Esophagus muscularis mucosa (tissue), 4 donors: Measurements from ENCODE around the gene CCM2L.
A peak's percentile ranks its signal among the peaks of the same experiment; 100 is the strongest.

Experiments
- EP300 ChIP-seq: sonication (generic); formaldehyde crosslinking; IDR thresholded peaks from one replicate; pipeline ENCODE4 v1.6.1; 2017; ENCODE audit warnings: antibody characterized with exemption
- POLR2AphosphoS5 ChIP-seq, 2 donors: sonication (generic); formaldehyde crosslinking; IDR thresholded peaks; one replicate each; pipeline ENCODE4 v1.6.1; 2017; ENCODE audit warnings: antibody characterized with exemption in 2 of 2
- TF ChIP-seq, protein P1 (sequence below), 3 experiments: fragments of 200-600 bp in 2 of 3; fragments of 450-650 bp in 1 of 3; sonication (generic) in 2 of 3; IDR thresholded peaks; one replicate each; pipeline ENCODE4 v1.5.1; 2017 to 2019; ENCODE audit warnings: antibody characterized with exemption in 3 of 3, mild to moderate bottlenecking in 2 of 3, moderate library complexity in 1 of 3

DNA sequence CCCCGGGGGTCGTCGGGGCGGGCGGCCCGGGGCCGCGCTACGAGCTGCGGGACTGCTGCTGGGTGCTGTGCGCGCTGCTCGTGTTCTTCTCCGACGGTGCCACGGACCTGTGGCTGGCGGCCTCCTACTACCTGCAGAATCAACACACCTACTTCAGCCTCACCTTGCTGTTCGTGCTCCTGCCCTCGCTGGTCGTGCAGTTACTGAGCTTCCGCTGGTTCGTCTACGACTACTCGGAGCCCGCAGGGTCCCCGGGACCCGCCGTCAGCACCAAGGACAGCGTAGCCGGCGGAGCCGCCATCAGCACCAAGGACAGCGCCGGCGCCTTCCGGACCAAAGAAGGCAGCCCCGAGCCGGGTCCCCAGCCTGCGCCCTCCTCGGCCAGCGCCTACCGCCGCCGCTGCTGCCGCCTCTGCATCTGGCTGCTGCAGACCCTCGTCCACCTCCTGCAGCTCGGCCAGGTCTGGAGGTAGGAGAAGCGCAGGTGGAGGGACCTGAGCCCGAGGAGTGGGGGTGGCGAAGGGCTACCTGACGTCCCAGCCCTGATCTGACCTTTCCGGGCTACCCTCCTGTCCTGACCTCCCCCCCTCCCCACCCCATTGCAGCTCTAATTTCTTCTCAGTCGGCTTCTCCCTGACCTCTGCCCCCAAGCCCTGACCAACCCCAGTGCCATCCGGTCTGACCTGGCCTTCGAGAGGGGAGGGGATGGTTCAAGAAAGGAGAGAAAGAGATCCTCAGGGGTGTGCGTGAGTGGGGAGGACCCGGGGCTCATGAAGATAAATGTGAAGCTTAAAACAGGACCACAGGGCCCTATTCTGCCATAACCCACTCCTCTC is 41.7 kb upstream of the CCM2L start:
- TF ChIP-seq, protein P1, sequence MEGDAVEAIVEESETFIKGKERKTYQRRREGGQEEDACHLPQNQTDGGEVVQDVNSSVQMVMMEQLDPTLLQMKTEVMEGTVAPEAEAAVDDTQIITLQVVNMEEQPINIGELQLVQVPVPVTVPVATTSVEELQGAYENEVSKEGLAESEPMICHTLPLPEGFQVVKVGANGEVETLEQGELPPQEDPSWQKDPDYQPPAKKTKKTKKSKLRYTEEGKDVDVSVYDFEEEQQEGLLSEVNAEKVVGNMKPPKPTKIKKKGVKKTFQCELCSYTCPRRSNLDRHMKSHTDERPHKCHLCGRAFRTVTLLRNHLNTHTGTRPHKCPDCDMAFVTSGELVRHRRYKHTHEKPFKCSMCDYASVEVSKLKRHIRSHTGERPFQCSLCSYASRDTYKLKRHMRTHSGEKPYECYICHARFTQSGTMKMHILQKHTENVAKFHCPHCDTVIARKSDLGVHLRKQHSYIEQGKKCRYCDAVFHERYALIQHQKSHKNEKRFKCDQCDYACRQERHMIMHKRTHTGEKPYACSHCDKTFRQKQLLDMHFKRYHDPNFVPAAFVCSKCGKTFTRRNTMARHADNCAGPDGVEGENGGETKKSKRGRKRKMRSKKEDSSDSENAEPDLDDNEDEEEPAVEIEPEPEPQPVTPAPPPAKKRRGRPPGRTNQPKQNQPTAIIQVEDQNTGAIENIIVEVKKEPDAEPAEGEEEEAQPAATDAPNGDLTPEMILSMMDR (IDR thresholded peaks at IDR 0.05), result no peak
- TF ChIP-seq EP300 (no peak), POLR2AphosphoS5 (IDR thresholded peaks at IDR 0.05) (peak in 1 of 2 donors; percentile 58)
